Osteocyte (in vitro differentiated cells): Measurements from ENCODE around the gene ENPP7. TPM values are rescaled to one million over a fixed set of nuclear protein-coding genes. Genes with fewer than 3 reads are reported as not detected.

Source experiments
- DNase-seq: peaks from one replicate; pipeline ENCODE4 v3.0.0; 2021; ENCODE audit warnings: mixed read lengths; ENCODE audit not compliant: unreplicated experiment; ENCODE audit errors: extremely low spot score
- H3K27ac Mint-ChIP-seq: one replicate; pipeline ENCODE4 v1.8.0; 2021; ENCODE audit warnings: mild to moderate bottlenecking, mixed read lengths; ENCODE audit not compliant: unreplicated experiment
- H3K27me3 Mint-ChIP-seq: one replicate; pipeline ENCODE4 v1.8.0; 2021; ENCODE audit warnings: mixed read lengths; ENCODE audit not compliant: unreplicated experiment
- H3K36me3 Mint-ChIP-seq: one replicate; pipeline ENCODE4 v1.8.0; 2021; ENCODE audit warnings: mixed read lengths; ENCODE audit not compliant: unreplicated experiment
- H3K4me1 Mint-ChIP-seq: one replicate; pipeline ENCODE4 v1.8.0; 2021; ENCODE audit warnings: mixed read lengths; ENCODE audit not compliant: unreplicated experiment
- H3K4me3 Mint-ChIP-seq: one replicate; pipeline ENCODE4 v1.8.0; 2021; ENCODE audit warnings: mild to moderate bottlenecking, moderate library complexity, mixed read lengths; ENCODE audit not compliant: unreplicated experiment
- H3K9me3 Mint-ChIP-seq: one replicate; pipeline ENCODE4 v1.8.0; 2021; ENCODE audit warnings: mixed read lengths; ENCODE audit not compliant: unreplicated experiment
- total RNA-seq: library from RNA; stranded (reverse); gene quantifications from 2 replicates; pipeline ENCODE4 v1.2.1, GENCODE V29; 2021
- TF ChIP-seq, protein P1 (sequence below): fragments of 200-600 bp; sonication (generic); IDR thresholded peaks from 2 replicates; pipeline ENCODE4 v1.5.0; 2021; ENCODE audit warnings: antibody characterized with exemption, mild to moderate bottlenecking, moderate library complexity

The ENPP7 gene
- total RNA-seq, 1 donor from 2014 or later: not detected

DNA sequence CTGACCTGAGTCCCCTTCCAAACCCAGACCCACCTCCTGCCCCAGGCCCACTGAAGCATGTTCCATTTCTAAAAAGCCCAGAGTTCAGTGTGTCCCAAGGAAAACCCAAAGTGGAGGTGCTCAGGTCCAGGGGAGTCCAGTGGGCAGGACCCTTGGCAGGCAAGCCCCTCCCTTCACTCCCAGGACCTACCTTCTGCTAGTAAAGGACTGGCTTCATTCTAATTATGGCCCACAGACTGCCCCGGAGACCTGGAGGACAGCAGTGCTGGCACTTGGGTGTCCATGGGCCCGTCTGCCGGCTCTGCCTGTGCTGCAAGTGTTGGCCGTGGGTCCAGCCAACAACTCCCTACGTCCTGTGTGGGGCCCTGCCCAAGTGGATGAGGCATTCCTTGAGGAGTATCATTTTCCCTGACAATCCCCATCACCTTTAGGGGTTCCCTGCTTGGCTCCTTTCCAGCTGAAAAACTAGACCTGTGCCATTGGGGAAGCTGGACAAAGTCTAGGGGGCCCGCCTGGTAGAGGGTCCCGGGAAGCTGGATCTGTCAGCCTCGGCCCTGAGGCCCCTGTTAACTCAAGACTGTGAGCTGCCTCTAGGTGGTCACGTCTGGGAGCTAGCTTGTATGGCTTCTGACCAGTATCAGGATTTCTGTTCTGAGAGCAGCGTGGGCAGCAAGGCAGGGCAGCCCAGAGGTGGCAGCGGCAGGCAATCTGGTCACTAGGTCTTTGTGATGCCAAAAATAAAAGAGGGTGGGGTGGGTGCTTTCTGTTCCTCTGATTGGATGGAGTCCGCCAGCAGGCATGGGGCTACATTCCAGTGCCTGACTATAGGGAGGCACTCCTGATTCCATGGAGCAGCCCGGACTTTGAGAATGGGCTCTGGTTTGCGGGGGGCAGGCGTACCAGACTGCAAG is 55.4 kb downstream of the ENPP7 start:
- H3K36me3 Mint-ChIP-seq: peaks cover 14% of the 10 kb centered on the region
- TF ChIP-seq, protein P1, sequence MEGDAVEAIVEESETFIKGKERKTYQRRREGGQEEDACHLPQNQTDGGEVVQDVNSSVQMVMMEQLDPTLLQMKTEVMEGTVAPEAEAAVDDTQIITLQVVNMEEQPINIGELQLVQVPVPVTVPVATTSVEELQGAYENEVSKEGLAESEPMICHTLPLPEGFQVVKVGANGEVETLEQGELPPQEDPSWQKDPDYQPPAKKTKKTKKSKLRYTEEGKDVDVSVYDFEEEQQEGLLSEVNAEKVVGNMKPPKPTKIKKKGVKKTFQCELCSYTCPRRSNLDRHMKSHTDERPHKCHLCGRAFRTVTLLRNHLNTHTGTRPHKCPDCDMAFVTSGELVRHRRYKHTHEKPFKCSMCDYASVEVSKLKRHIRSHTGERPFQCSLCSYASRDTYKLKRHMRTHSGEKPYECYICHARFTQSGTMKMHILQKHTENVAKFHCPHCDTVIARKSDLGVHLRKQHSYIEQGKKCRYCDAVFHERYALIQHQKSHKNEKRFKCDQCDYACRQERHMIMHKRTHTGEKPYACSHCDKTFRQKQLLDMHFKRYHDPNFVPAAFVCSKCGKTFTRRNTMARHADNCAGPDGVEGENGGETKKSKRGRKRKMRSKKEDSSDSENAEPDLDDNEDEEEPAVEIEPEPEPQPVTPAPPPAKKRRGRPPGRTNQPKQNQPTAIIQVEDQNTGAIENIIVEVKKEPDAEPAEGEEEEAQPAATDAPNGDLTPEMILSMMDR: no peak
- H3K4me1 Mint-ChIP-seq: peaks cover 3% of the 10 kb centered on the region
- no peak for DNase-seq
- peaks cover 35% of the 10 kb centered on the region for H3K27me3 Mint-ChIP-seq
- H3K4me3 Mint-ChIP-seq: no peak overlapping the region
- H3K9me3 Mint-ChIP-seq: no peaks in the 10 kb centered on the region
- no peak overlapping the region for H3K27ac Mint-ChIP-seq

GRCh38 chr17:79786930-79787643 is 56.3 kb downstream of the ENPP7 start:
- peaks cover 14% of the 10 kb centered on the region for H3K36me3 Mint-ChIP-seq
- peaks cover 39% of the 10 kb centered on the region for H3K27me3 Mint-ChIP-seq
- no peak overlapping the region for H3K4me3 Mint-ChIP-seq
- TF ChIP-seq, protein P1: no peak
- H3K9me3 Mint-ChIP-seq: no peaks in the 10 kb centered on the region
- no peak overlapping the region for H3K27ac Mint-ChIP-seq
- no peak for DNase-seq
- H3K4me1 Mint-ChIP-seq: peaks cover 6% of the 10 kb centered on the region

GRCh38 chr17:79788455-79788854 is 57.7 kb downstream of the ENPP7 start:
- Mint-ChIP-seq H3K9me3 (no peaks in the 10 kb centered on the region), H3K27ac (no peak overlapping the region), H3K36me3 (peaks cover 7% of the 10 kb centered on the region), H3K27me3 (peaks cover 43% of the 10 kb centered on the region), H3K4me1 (peaks cover 12% of the 10 kb centered on the region), H3K4me3 (no peak overlapping the region)
- TF ChIP-seq, protein P1: no peak
- DNase-seq: no peak

GRCh38 chr17:79788989-79789942 is 58.5 kb downstream of the ENPP7 start:
- Mint-ChIP-seq H3K4me1 (peaks cover 18% of the 10 kb centered on the region), H3K4me3 (no peak overlapping the region), H3K36me3 (peaks cover 4% of the 10 kb centered on the region), H3K27me3 (peaks cover 43% of the 10 kb centered on the region), H3K27ac (no peak overlapping the region), H3K9me3 (no peaks in the 10 kb centered on the region)
- TF ChIP-seq, protein P1: no peak
- no peak for DNase-seq
